Stimulated activated memory B cell treated with anti-CD40 and anti-IgM and Interleukin-4, amounts not matched to agents 10 μg/mL and 1 μg/mL and 100 μg/mL, for 72 hours (primary cell): Measurements from ENCODE around the gene ZC3H12C.

Source experiments
- ATAC-seq: fragments of 150-1000 bp; cut with Tn5 transposase; 2 replicates; pipeline ENCODE4 v1.10.0; 2021
- H3K27ac Mint-ChIP-seq: one replicate; pipeline ENCODE4 v1.8.0; 2022; ENCODE audit warnings: mild to moderate bottlenecking, mixed read lengths
- H3K27me3 Mint-ChIP-seq: one replicate; pipeline ENCODE4 v1.8.0; 2022; ENCODE audit warnings: mixed read lengths
- H3K36me3 Mint-ChIP-seq: one replicate; pipeline ENCODE4 v1.8.0; 2022; ENCODE audit warnings: mixed read lengths
- H3K4me1 Mint-ChIP-seq: one replicate; pipeline ENCODE4 v1.8.0; 2022; ENCODE audit warnings: mixed read lengths
- H3K4me3 Mint-ChIP-seq: one replicate; pipeline ENCODE4 v1.8.0; 2022; ENCODE audit warnings: mild to moderate bottlenecking, moderate library complexity, mixed read lengths
- H3K9me3 Mint-ChIP-seq: one replicate; pipeline ENCODE4 v1.8.0; 2022; ENCODE audit warnings: mixed read lengths

Gene ZC3H12C

DNA sequence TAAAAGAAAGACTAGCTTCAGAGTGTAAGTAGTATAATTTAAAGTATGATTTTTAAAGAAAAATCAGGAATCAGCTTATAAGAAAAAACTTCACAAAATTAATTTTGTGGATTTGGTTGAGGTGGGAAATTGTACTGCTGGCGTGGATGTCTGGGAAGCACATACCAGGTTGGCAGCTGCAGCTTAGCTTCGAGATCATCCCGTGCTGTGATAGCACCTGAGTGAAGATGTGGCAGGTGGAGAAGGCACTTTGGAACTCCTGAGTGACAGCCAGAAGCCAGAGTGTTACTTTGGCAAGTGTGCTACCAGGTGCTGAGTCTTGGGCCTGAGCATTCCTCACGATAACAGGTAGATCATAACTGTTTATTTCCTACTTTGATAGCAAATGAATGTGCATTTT, 17.7 kb downstream of the ZC3H12C start:
- peaks cover 7% of the 10 kb centered on the region for H3K4me1 Mint-ChIP-seq
- H3K36me3 Mint-ChIP-seq = peaks cover 9% of the 10 kb centered on the region
- H3K4me3 Mint-ChIP-seq = no peak overlapping the region
- H3K27ac Mint-ChIP-seq = no peak overlapping the region
- no peaks in the 10 kb centered on the region for H3K9me3 Mint-ChIP-seq
- no peak for ATAC-seq
- H3K27me3 Mint-ChIP-seq = peaks cover 43% of the 10 kb centered on the region

DNA sequence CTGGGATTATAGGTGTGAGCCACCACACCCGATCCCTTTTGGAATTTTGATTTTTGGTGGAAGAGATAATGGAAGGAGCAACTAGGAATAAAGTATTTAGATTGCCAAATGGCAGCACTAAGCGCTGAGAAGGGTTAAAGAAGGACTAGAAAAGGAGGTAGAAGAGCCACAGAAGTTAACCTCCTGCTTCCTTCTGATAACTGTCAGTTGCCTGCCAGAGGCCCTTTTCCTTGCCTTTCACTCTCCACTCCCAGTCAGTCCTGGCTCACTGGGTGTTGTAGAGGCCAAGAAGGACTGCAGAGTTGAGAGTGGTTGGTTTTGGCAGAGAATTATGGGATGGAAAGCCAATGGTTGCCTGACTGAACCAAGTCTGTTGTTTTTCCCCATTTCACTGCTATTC, 19.3 kb downstream of the ZC3H12C start:
- no peak for ATAC-seq
- Mint-ChIP-seq H3K4me1 (peaks cover 7% of the 10 kb centered on the region), H3K27ac (no peak overlapping the region), H3K9me3 (no peaks in the 10 kb centered on the region), H3K27me3 (peaks cover 47% of the 10 kb centered on the region), H3K4me3 (no peak overlapping the region), H3K36me3 (peaks cover 7% of the 10 kb centered on the region)

DNA sequence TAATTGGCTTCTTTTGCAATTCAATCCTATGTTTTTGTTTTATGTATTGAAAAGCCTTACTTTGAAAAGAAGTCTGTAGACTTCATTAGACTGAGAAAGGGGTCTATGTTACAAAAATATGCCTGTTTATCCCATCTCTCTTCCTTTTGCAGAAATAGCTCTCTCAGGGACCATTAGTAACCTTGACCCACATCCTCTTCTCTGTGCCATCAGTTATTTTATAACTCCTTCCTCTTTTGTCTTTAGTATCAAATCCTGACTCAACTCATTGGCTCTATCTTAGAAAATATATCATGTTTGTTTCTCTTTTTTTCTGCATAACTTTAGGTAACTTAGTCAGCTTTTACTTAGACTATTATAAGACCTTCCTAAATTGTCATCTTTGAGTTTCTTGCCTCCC, 20.3 kb downstream of the ZC3H12C start:
- no peak overlapping the region for H3K4me3 Mint-ChIP-seq
- no peaks in the 10 kb centered on the region for H3K36me3 Mint-ChIP-seq
- no peak overlapping the region for H3K27ac Mint-ChIP-seq
- peaks cover 7% of the 10 kb centered on the region for H3K4me1 Mint-ChIP-seq
- ATAC-seq = no peak
- H3K9me3 Mint-ChIP-seq = no peaks in the 10 kb centered on the region
- H3K27me3 Mint-ChIP-seq = peaks cover 37% of the 10 kb centered on the region

DNA sequence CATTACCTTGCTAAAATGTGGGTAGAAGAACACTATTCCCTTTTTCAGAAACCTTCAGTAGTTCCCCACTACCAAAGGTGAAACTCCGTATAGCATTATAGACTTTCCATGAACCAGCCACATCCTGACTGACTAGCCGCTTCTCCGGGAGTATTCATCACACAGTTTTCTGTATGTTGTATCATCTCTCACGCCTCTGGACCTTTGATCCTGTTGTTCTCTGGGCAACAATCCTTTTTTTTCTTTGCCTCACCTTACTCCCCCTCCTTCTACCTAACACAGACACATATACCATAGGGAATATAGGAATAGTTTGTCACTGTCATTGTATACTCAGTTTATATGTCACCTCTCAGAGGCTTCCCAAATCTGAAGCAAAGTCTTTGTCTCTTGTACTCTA, 20.8 kb downstream of the ZC3H12C start:
- H3K4me1 Mint-ChIP-seq = peaks cover 7% of the 10 kb centered on the region
- ATAC-seq = no peak
- H3K27me3 Mint-ChIP-seq = peaks cover 32% of the 10 kb centered on the region
- H3K27ac Mint-ChIP-seq = no peak overlapping the region
- no peaks in the 10 kb centered on the region for H3K9me3 Mint-ChIP-seq
- no peak overlapping the region for H3K4me3 Mint-ChIP-seq
- H3K36me3 Mint-ChIP-seq = no peaks in the 10 kb centered on the region

DNA sequence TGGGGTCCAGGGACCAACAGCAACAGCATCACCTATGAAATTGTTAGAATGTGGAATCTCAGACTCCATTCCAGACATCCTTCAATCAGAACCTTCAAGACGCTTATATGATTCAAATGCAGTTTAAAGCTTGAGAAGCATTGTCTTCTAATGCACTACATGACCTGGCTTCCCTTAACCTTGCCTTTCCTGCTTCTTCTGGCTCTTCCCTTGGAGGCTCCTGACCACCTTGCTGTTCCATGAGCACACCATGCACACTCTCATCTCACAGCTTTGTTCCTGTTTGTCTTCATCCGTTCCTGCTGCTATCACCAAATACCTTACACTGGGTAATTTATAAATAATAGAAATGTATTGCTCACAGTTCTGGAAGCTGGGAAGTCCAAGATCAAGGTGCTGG, 26.1 kb downstream of the ZC3H12C start:
- H3K36me3 Mint-ChIP-seq = no peaks in the 10 kb centered on the region
- no peaks in the 10 kb centered on the region for H3K9me3 Mint-ChIP-seq
- H3K27me3 Mint-ChIP-seq = peaks cover 9% of the 10 kb centered on the region
- H3K4me3 Mint-ChIP-seq = no peak overlapping the region
- ATAC-seq = no peak
- peaks cover under 1% of the 10 kb centered on the region for H3K4me1 Mint-ChIP-seq
- H3K27ac Mint-ChIP-seq = no peak overlapping the region

DNA sequence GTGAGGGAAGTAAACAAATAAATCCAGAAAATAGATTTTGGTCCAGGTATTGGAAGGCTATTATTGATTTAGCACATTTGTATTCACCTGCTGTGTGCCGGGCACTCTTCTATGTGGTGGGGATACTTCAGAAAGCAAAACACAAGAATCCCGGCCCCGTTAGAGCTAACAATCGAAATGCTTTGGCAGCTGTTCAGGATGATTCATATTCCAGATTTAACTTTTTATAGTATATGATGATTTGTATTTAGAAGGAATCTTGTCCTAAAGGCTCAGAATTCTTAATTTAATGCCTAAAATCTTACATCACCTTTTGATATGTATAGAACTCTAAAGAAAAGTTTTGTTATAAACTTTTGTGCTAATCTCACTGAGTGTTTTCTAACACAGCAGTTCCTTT, 28.0 kb downstream of the ZC3H12C start:
- H3K36me3 Mint-ChIP-seq = no peaks in the 10 kb centered on the region
- no peaks in the 10 kb centered on the region for H3K4me1 Mint-ChIP-seq
- no peak for ATAC-seq
- peaks cover 2% of the 10 kb centered on the region for H3K27me3 Mint-ChIP-seq
- H3K27ac Mint-ChIP-seq = no peak overlapping the region
- H3K9me3 Mint-ChIP-seq = no peaks in the 10 kb centered on the region
- H3K4me3 Mint-ChIP-seq = no peak overlapping the region

DNA sequence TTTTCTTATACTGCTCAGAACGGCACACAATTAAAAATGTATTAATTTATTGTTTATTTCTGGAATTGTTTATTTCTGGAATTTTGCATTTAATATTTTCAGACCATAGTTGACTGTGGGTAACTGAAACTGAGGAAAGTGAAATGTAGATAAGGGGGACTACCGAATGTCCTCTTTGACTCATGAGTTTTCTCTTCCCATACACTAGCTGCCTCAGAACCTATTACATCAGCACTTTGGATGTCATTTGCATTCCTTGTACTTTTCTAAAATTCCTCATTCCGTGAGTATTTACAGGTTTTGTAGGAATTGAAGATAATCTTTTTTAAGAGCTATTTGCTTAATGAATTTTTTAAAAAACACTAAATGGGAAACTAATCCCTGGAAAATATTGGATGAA, 29.8 kb downstream of the ZC3H12C start:
- no peaks in the 10 kb centered on the region for H3K4me1 Mint-ChIP-seq
- H3K27ac Mint-ChIP-seq = no peak overlapping the region
- H3K36me3 Mint-ChIP-seq = no peaks in the 10 kb centered on the region
- H3K27me3 Mint-ChIP-seq = no peaks in the 10 kb centered on the region
- H3K4me3 Mint-ChIP-seq = no peak overlapping the region
- ATAC-seq = no peak
- no peaks in the 10 kb centered on the region for H3K9me3 Mint-ChIP-seq

DNA sequence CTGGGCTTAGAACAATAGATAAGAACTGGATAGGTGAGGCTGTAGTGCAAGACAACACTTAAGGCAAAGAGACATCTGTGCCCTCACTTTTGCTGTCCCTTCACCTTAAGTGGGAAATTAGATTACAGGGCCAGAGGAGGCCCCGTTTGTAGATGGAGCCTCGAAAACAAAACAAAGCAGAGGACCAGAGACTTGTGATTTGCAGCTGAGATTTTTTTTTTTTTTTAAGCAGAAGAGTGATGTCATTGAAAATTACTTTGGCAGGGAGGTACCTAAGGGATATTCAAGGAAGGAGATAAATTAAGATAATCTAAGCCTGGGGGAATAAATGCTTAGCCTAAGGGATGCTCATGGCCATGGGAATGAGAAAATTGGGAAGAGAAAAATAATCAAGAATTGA, 31.4 kb downstream of the ZC3H12C start:
- Mint-ChIP-seq H3K27ac (no peak overlapping the region), H3K27me3 (no peaks in the 10 kb centered on the region), H3K4me3 (no peak overlapping the region), H3K4me1 (no peaks in the 10 kb centered on the region), H3K9me3 (no peaks in the 10 kb centered on the region), H3K36me3 (no peaks in the 10 kb centered on the region)
- no peak for ATAC-seq

DNA sequence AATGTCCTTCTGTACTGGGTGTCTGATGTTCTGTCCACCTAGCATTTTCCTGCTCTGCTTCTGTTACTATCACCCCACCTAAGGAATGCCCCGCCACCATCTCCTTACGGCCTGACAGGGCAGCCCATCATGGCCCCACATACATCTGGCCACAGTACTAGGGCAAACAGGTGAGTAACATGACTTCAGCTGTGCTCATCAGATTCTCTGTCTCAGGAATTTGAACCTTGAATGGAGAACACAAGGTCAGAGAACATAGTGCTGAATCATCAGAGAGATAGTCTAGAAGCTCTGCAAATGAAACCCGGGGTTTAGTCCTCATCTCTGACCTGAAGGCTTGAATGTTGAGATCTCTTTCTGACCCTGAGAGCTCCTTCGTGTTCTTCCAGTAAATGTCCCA, 32.4 kb downstream of the ZC3H12C start:
- Mint-ChIP-seq H3K9me3 (no peaks in the 10 kb centered on the region), H3K4me3 (no peak overlapping the region), H3K4me1 (no peaks in the 10 kb centered on the region), H3K36me3 (no peaks in the 10 kb centered on the region), H3K27ac (no peak overlapping the region), H3K27me3 (peaks cover 7% of the 10 kb centered on the region)
- peak; percentile 39 for ATAC-seq

DNA sequence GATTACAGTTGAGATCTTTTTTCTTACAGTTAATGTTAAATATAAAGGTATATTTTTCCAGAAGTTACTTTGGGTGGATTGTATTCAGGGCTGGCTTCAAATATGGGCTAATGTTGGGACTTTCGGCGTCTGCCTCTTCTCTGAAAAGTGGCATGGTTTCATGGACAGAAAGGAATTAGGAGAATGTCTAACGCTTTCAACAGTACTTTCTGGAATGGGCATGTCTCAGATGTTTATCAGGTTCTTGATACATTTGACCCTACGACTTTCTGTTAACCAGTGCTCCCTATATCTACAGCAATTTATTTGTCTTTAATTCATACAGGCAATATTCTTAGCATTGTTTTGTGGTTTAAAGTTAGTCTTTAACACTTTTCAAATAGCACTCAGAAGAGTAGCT, 33.7 kb downstream of the ZC3H12C start:
- ATAC-seq = no peak
- no peaks in the 10 kb centered on the region for H3K9me3 Mint-ChIP-seq
- H3K27me3 Mint-ChIP-seq = peaks cover 15% of the 10 kb centered on the region
- no peaks in the 10 kb centered on the region for H3K36me3 Mint-ChIP-seq
- H3K27ac Mint-ChIP-seq = no peak overlapping the region
- H3K4me1 Mint-ChIP-seq = no peaks in the 10 kb centered on the region
- no peak overlapping the region for H3K4me3 Mint-ChIP-seq

DNA sequence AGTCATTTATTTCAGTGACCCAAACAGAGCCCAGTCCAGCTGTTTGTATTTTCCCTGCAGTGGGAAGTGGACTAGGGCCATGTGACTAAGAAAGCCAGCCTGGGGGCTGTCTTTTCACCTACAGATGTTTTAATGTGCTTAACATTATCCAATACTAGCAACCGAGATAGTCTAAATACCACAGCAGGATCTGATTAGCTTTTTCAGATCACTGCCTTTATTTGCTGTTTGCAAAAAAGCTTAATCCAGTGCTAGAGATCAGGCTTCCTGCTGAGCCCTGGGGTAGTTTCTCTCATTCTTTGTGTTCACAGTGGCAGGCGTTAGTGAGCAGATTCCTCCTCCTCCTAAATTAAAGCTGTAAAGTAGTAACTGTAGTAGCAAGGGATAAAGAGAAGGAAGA, 35.0 kb downstream of the ZC3H12C start:
- Mint-ChIP-seq H3K27ac (no peak overlapping the region), H3K4me3 (no peak overlapping the region), H3K4me1 (no peaks in the 10 kb centered on the region), H3K36me3 (no peaks in the 10 kb centered on the region), H3K27me3 (peaks cover 15% of the 10 kb centered on the region), H3K9me3 (no peaks in the 10 kb centered on the region)
- ATAC-seq = no peak

DNA sequence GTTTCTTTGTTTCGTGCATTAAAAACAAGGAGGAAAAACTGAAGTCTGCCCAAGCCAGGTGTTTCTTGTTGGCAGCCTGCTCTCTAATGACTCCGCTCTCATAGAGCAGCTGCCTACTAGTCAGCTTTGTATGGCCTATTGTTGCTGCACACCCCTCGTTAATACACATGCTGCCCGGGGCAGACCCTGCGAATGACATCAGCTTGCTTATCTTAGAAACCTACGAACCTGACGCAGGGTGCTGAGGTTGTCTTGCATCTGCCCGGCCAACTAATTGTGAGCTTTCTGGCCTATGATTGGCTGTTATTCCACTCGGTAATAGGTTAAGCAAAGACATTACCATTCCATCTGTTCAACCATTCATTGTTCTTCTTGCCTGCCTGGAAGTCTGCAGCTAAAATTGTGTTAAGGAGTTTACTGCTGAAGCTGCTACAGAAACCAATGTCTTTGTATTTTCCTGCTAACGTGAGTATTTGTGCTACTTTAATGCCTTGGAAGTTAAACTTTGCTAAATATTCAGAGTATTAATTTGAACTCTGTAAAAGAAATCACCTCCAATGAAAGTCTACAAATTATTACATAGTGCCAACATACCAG, 37.5 kb downstream of the ZC3H12C start:
- Mint-ChIP-seq H3K27me3 (peaks cover 15% of the 10 kb centered on the region), H3K36me3 (no peaks in the 10 kb centered on the region), H3K4me3 (no peak overlapping the region), H3K4me1 (no peaks in the 10 kb centered on the region), H3K9me3 (no peaks in the 10 kb centered on the region), H3K27ac (no peak overlapping the region)
- ATAC-seq = no peak

DNA sequence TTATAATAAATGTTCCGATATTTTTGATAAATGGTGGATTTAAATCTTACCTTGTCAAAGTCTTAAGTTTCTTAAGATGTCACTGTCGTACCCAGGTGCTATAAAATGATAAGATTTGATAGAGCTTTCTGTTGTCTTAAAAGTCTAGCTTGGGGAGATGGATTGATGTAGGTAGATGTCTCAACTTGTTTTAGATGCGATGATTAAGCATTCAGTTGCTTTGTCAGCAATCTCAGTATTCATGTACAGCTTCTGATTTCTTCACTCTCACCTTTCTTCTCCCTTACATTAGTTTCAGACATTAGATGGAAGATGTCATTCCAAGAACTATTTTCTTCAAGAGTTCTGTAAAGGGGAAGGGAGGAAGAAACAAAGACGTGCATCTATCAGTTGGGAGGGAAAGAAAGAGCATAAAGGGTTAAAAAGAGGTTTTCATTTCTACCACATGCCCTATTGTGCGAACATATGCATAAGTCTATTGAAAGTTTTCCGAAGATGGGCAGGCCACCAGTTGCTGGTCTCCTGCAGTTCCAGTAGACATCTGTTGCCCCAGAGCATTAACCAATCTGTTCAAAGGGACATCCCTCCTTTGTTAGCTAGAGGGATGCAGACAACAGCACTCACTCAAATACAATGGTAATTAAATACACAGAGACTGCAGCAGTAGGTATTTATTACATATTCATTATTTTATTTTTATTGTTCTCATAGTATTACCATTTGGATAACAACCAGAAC, 38.4 kb downstream of the ZC3H12C start:
- ATAC-seq = no peak

DNA sequence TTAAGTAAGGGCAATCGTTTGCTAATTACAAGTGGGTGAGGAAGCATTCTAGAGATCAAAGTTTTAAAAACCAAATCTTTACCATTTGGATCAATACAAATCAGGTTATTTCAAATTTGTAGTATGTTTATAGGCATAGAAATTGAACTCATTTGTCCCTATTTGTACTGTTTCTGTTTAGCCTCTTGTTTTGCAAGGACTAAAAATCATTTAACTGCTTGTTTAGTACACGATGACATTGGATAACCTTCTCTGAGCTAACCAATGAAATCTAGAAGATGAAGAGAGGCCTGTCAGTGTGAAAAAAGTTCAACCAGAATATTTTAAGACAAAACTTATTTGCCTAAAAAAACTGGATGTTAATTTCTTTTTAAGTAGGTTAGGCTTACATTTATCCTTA, 40.0 kb downstream of the ZC3H12C start:
- no peak for ATAC-seq
- no peaks in the 10 kb centered on the region for H3K4me1 Mint-ChIP-seq
- no peaks in the 10 kb centered on the region for H3K9me3 Mint-ChIP-seq
- H3K36me3 Mint-ChIP-seq = no peaks in the 10 kb centered on the region
- H3K27me3 Mint-ChIP-seq = peaks cover 15% of the 10 kb centered on the region
- H3K4me3 Mint-ChIP-seq = no peak overlapping the region
- no peak overlapping the region for H3K27ac Mint-ChIP-seq

More for the DNA sequence above, 38.4 kb downstream of the ZC3H12C start:
- Mint-ChIP-seq H3K4me3 (no peak overlapping the region), H3K4me1 (no peaks in the 10 kb centered on the region), H3K9me3 (no peaks in the 10 kb centered on the region), H3K27me3 (peaks cover 15% of the 10 kb centered on the region), H3K27ac (no peak overlapping the region), H3K36me3 (no peaks in the 10 kb centered on the region)

DNA sequence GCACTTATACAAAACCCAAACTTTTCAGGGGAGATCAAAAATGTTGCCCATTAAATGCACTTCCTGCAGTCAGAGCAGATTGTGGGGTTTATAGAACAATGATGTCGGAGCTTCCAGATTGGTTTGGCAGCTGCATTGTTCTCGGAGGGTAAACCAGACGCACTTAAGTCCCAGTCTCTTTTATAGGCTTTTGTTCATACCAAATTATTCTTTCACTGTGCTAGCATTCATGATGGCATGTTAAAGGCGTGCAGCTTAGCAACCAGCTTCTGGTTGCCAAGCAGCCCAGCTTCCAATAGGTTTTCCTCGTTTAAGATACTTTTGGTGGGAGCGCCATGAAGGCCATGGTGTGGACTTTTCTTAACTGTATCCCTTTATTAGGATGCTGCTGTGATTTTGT, 40.9 kb downstream of the ZC3H12C start:
- no peak for ATAC-seq

DNA sequence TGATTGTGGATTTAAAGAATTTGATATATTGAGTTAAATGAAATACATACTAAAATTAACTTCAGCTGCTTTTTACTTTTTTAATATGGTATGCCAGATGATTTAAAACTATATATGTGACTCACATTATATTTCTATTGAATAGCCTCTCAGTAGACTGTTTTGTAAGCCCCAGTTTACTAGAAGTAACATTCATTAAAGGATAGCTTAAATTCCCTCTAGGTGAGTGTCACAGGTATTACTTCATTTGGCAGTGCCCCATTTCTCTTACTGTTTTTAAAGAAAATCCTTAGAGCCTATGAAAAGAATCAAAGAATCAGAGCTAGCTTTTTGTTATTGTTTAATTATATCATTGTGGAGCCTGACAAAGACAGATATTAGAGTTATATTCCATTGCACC, 48.6 kb downstream of the ZC3H12C start:
- H3K27ac Mint-ChIP-seq = no peak overlapping the region
- no peaks in the 10 kb centered on the region for H3K9me3 Mint-ChIP-seq
- H3K4me1 Mint-ChIP-seq = no peaks in the 10 kb centered on the region
- no peaks in the 10 kb centered on the region for H3K27me3 Mint-ChIP-seq
- H3K36me3 Mint-ChIP-seq = peaks cover 10% of the 10 kb centered on the region
- no peak overlapping the region for H3K4me3 Mint-ChIP-seq
- no peak for ATAC-seq

More for the DNA sequence above, 40.9 kb downstream of the ZC3H12C start:
- no peaks in the 10 kb centered on the region for H3K9me3 Mint-ChIP-seq
- H3K27ac Mint-ChIP-seq = no peak overlapping the region
- H3K4me1 Mint-ChIP-seq = no peaks in the 10 kb centered on the region
- H3K36me3 Mint-ChIP-seq = no peaks in the 10 kb centered on the region
- no peak overlapping the region for H3K4me3 Mint-ChIP-seq
- peaks cover 15% of the 10 kb centered on the region for H3K27me3 Mint-ChIP-seq
